HG03469 (cell line): ENCODE data around the gene LITAF.

Experiments used
- ATAC-seq: cut with Tn5 transposase; IDR thresholded peaks from one replicate; pipeline ENCODE4 v1.9.1; 2021; ENCODE audit warnings: mild to moderate bottlenecking, moderate library complexity, moderate number of reproducible peaks; ENCODE audit not compliant: unreplicated experiment

The LITAF gene

GRCh38 chr16:11554053-11554452 is 32.7 kb downstream of the LITAF start:
- ATAC-seq: no peak

GRCh38 chr16:11553371-11553770 is 33.3 kb downstream of the LITAF start:
- no peak for ATAC-seq

GRCh38 chr16:11552440-11552839 is 34.3 kb downstream of the LITAF start:
- no peak for ATAC-seq

GRCh38 chr16:11551842-11552241 is 34.9 kb downstream of the LITAF start:
- no peak for ATAC-seq

GRCh38 chr16:11550791-11551498 is 35.8 kb downstream of the LITAF start:
- no peak for ATAC-seq

GRCh38 chr16:11547118-11547916 is 39.4 kb downstream of the LITAF start:
- no peak for ATAC-seq

GRCh38 chr16:11546608-11547061 is 40.1 kb downstream of the LITAF start:
- ATAC-seq: no peak

- no peak for ATAC-seq
These were observed 42.9 kb downstream of the LITAF start for GRCh38 chr16:11543661-11544393.

- no peak for ATAC-seq
These were observed 44.5 kb downstream of the LITAF start for GRCh38 chr16:11542069-11542744.

GRCh38 chr16:11539641-11540050 is 47.1 kb downstream of the LITAF start:
- no peak for ATAC-seq

- ATAC-seq: no peak
These were observed 47.8 kb downstream of the LITAF start for GRCh38 chr16:11538880-11539279.

GRCh38 chr16:11536104-11536866 is 50.4 kb downstream of the LITAF start:
- no peak for ATAC-seq

- no peak for ATAC-seq
These were observed 51.2 kb downstream of the LITAF start for GRCh38 chr16:11535494-11535893.

GRCh38 chr16:11534262-11534661 is 52.5 kb downstream of the LITAF start:
- no peak for ATAC-seq

GRCh38 chr16:11533588-11533987 is 53.1 kb downstream of the LITAF start:
- ATAC-seq: no peak

GRCh38 chr16:11530171-11530940 is 56.4 kb downstream of the LITAF start:
- ATAC-seq: no peak

- ATAC-seq: no peak
These were observed 57.4 kb downstream of the LITAF start for GRCh38 chr16:11529285-11529684.

GRCh38 chr16:11528053-11528452 is 58.7 kb downstream of the LITAF start:
- no peak for ATAC-seq

GRCh38 chr16:11526655-11527350 is 59.9 kb downstream of the LITAF start:
- no peak for ATAC-seq
